Osteoblast (primary cell): ENCODE data around the gene CD74. TPM values are rescaled to one million over a fixed set of nuclear protein-coding genes. Genes with fewer than 3 reads are reported as not detected.
A peak's percentile ranks its signal among the peaks of the same experiment; 100 is the strongest.

ENCODE experiments used
- DNase-seq: peaks from one replicate; pipeline ENCODE4 v3.0.0; 2011; ENCODE audit warnings: low spot score, mixed read lengths; ENCODE audit not compliant: insufficient read length; ENCODE audit errors: missing footprints
- H2AFZ ChIP-seq: 2 replicates; pipeline ENCODE4 v1.6.0; 2011; ENCODE audit warnings: mild to moderate bottlenecking, low read length
- H3K27ac ChIP-seq: 2 replicates; pipeline ENCODE4 v1.5.1; 2011; ENCODE audit warnings: mild to moderate bottlenecking, low read depth, low read length, moderate library complexity
- H3K27me3 ChIP-seq: 2 replicates; pipeline ENCODE4 v1.6.0; 2012; ENCODE audit warnings: mild to moderate bottlenecking, control low read depth, inconsistent platforms, low read length, moderate library complexity; ENCODE audit not compliant: insufficient read depth
- H3K36me3 ChIP-seq: 2 replicates; pipeline ENCODE4 v1.5.1; 2011; ENCODE audit warnings: mild to moderate bottlenecking, low read length, control low read depth, moderate library complexity; ENCODE audit not compliant: insufficient read depth
- H3K4me1 ChIP-seq: 2 replicates; pipeline ENCODE4 v1.5.1; 2011; ENCODE audit warnings: mild to moderate bottlenecking, low read length, control low read depth, moderate library complexity; ENCODE audit not compliant: insufficient read depth
- H3K4me2 ChIP-seq: 2 replicates; pipeline ENCODE4 v1.6.0; 2011; ENCODE audit warnings: mild to moderate bottlenecking, low read length; ENCODE audit not compliant: insufficient read depth
- H3K4me3 ChIP-seq: fragments of 200-600 bp; sonication (generic); 3 replicates; pipeline ENCODE4 v1.5.1; 2012; ENCODE audit warnings: mild to moderate bottlenecking, low read length, inconsistent platforms; ENCODE audit not compliant: insufficient read depth
- H3K79me2 ChIP-seq: 2 replicates; pipeline ENCODE4 v1.6.0; 2012; ENCODE audit warnings: mild to moderate bottlenecking, low read length, control low read depth, inconsistent platforms; ENCODE audit not compliant: insufficient read depth
- H3K9me3 ChIP-seq: 2 replicates; pipeline ENCODE4 v1.5.1; 2011; ENCODE audit warnings: low read depth, low read length, control low read depth
- H4K20me1 ChIP-seq: 2 replicates; pipeline ENCODE4 v1.6.0; 2012; ENCODE audit warnings: mild to moderate bottlenecking, low read length, control low read depth; ENCODE audit not compliant: insufficient read depth
- total RNA-seq: library from RNA; depleted of rRNA; stranded (reverse); fragments of >200 nt; gene quantifications from 2 replicates; pipeline ENCODE4 v1.2.3, GENCODE V29; 2012
- TF ChIP-seq, protein P1 (sequence below): IDR thresholded peaks from 2 replicates; pipeline ENCODE4 v1.5.1; 2011; ENCODE audit warnings: mild to moderate bottlenecking, low read depth, low read length, moderate library complexity; ENCODE audit errors: extremely low read depth

The CD74 gene
- total RNA-seq, 1 donor, result 21.4 TPM

DNA sequence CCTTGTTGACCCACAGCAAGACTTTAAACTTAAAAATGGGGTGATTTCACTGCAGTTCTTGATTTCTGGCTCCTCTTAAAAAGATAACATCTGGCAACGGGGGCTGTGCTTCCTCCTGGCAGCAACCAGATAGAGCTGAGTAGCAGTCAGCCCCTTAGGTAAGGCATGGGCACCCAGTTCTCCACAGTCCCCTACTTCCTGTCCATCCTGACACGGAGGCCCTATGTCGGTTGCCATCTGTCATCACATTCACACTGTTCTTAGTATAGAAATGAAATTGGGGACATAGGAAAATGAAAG, 11.7 kb downstream of the CD74 start:
- H3K4me3 ChIP-seq, result no peak overlapping the region
- peaks cover 33% of the 10 kb centered on the region for H3K36me3 ChIP-seq

DNA sequence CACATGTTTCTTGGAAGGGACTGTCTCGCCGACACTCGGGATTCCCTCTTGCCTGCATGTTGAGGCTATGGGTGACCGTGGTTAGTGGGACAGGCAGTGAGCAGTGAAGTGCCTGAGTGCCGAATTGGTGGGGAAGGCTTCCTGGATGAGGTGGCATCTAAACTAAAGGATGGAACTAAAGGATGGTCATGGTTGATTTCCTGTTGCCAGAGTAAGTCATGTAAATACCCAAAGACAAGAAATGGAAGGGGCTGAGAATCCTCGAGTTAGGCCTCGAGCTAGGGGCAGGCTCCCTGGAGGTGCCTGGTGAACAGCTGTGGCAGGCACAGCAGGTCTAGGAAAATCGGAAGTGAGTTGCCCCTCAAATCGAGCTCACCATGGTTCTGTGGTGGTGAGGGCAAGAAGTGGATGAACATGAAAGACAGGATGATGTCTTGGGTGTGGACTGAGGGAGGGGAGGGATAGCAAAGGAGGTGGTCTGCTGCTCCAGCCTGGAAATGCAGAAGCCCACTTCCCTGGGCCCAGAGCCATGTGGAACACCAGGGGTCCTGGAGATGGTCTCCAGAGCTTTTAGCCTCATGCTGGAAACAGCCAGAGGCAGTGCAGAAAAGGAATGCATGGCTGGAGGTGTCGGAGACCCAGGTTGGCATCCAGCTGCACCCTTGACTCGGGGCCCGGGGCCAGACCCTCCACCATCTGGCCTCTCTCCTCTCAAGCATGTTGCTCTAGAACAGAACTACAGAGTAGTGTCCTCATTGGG, 12.2 kb downstream of the CD74 start:
- no peaks in the 10 kb centered on the region for H4K20me1 ChIP-seq
- H3K27me3 ChIP-seq, result no peaks in the 10 kb centered on the region
- H3K9me3 ChIP-seq, result no peaks in the 10 kb centered on the region
- H3K36me3 ChIP-seq, result peaks cover 38% of the 10 kb centered on the region
- no peaks in the 10 kb centered on the region for H3K4me1 ChIP-seq
- H3K79me2 ChIP-seq, result no peaks in the 10 kb centered on the region
- peak; percentile 58 for DNase-seq
- no peak overlapping the region for H3K27ac ChIP-seq
- H3K4me3 ChIP-seq, result no peak overlapping the region
- no peak overlapping the region for H2AFZ ChIP-seq
- no peak overlapping the region for H3K4me2 ChIP-seq
- TF ChIP-seq, protein P1, sequence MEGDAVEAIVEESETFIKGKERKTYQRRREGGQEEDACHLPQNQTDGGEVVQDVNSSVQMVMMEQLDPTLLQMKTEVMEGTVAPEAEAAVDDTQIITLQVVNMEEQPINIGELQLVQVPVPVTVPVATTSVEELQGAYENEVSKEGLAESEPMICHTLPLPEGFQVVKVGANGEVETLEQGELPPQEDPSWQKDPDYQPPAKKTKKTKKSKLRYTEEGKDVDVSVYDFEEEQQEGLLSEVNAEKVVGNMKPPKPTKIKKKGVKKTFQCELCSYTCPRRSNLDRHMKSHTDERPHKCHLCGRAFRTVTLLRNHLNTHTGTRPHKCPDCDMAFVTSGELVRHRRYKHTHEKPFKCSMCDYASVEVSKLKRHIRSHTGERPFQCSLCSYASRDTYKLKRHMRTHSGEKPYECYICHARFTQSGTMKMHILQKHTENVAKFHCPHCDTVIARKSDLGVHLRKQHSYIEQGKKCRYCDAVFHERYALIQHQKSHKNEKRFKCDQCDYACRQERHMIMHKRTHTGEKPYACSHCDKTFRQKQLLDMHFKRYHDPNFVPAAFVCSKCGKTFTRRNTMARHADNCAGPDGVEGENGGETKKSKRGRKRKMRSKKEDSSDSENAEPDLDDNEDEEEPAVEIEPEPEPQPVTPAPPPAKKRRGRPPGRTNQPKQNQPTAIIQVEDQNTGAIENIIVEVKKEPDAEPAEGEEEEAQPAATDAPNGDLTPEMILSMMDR, result no peak

More for the DNA sequence above, 11.7 kb downstream of the CD74 start:
- no peaks in the 10 kb centered on the region for H3K27me3 ChIP-seq
- peak; percentile 42 for DNase-seq
- H3K4me1 ChIP-seq, result no peaks in the 10 kb centered on the region
- TF ChIP-seq, protein P1, result no peak
- no peak overlapping the region for H3K4me2 ChIP-seq
- no peaks in the 10 kb centered on the region for H3K9me3 ChIP-seq
- no peak overlapping the region for H2AFZ ChIP-seq
- H3K27ac ChIP-seq, result no peak overlapping the region
- no peaks in the 10 kb centered on the region for H4K20me1 ChIP-seq
- H3K79me2 ChIP-seq, result no peaks in the 10 kb centered on the region

DNA sequence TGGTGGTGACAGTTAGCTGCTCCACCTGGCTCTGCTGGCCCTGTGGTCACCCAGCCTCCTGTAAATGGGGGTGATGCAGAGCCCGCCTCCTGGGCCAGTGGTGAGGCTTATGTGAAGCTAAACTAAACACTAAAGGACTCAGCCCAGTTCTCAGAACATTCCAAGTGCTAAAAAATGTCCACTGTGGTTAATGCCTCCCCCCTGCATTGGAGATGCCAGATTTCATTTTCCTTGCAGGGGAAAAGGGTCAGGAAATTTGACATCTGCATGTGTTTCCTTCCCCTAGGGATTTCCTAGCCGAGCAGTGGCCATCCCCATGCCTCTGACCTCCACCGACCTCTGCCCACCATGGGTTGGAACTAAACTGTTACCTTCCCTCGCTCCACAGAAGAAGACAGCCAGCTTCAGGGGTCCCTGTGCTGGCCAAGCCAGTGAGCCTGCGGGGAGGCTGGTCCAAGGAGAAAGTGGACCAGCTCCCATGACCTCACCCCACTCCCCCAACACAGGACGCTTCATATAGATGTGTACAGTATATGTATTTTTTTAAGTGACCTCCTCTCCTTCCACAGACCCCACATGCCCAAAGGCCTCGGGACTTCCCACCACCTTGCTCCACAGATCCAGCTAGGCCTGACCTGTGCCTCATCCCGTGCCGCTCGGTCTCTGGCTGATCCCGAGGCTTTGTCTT, 13.0 kb downstream of the CD74 start:
- Histone ChIP-seq H3K4me3 (no peak overlapping the region), H4K20me1 (no peaks in the 10 kb centered on the region), H3K27me3 (no peaks in the 10 kb centered on the region), H2AFZ (no peak overlapping the region), H3K4me1 (no peaks in the 10 kb centered on the region), H3K9me3 (no peaks in the 10 kb centered on the region), H3K36me3 (peaks cover 46% of the 10 kb centered on the region), H3K27ac (no peak overlapping the region), H3K79me2 (no peaks in the 10 kb centered on the region), H3K4me2 (no peak overlapping the region)
- peak; percentile 71 for DNase-seq
- TF ChIP-seq, protein P1, result no peak

DNA sequence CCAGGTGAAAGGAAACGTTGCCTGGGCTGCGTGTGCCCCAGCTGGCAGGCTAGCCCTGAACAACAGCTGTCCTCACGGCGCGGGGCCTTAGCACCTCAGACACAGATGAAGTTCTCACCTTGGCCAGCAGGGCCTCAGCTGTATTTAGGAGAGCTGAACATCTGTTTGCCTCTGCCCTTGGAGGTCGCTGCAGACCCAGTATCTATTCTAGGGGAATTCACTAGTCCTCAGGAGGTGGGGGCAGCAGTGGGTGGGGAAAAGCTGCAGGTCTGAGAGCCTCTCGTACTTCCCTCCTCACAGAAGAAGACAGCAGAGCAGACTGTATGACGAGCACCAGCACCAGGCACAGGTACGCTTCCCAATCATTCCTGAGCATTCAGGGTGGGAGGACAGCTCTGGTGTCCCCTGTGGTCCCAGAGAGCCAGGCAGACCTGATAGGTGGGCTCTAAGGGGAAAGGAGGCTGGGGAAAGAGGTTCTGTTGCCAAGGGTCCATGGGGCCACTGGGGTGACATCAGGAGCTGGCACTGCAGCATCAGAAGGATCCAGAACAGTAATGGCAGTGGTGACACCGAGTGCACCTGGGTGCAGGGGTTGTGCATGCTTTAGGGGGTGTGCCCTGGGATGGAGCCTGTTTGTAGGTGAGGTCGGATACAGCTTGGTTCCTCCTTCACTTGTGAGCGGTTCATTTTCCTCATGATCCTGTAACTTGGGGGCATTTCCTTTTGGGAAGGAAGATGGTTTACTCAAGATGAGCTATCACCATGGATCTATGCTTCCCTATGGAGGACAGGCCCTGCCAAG, 13.8 kb downstream of the CD74 start:
- no peaks in the 10 kb centered on the region for H4K20me1 ChIP-seq
- H3K79me2 ChIP-seq, result no peaks in the 10 kb centered on the region
- H3K4me3 ChIP-seq, result no peak overlapping the region
- no peaks in the 10 kb centered on the region for H3K27me3 ChIP-seq
- TF ChIP-seq, protein P1, result peak; percentile 35
- H3K4me1 ChIP-seq, result no peaks in the 10 kb centered on the region
- H3K36me3 ChIP-seq, result peaks cover 51% of the 10 kb centered on the region
- no peak overlapping the region for H2AFZ ChIP-seq
- DNase-seq, result peak; percentile 79
- H3K27ac ChIP-seq, result no peak overlapping the region
- H3K4me2 ChIP-seq, result no peak overlapping the region
- H3K9me3 ChIP-seq, result no peaks in the 10 kb centered on the region
